Neural progenitor cell (in vitro differentiated cells): Measurements from ENCODE around the gene DUSP6. TPM values are rescaled to one million over a fixed set of nuclear protein-coding genes. Genes with fewer than 3 reads are reported as not detected.

Experiments
- DNase-seq: peaks from one replicate; pipeline ENCODE4 v3.0.0-alpha.2; 2016; ENCODE audit warnings: low spot score
- H2AFZ ChIP-seq: fragments of 200-600 bp; sonication (generic); replicated peaks from 2 replicates; pipeline ENCODE4 v1.6.1; 2016; ENCODE audit warnings: antibody characterized with exemption
- H3F3A ChIP-seq: fragments of 200-600 bp; sonication (generic); 2 replicates; pipeline ENCODE4 v1.6.1; 2016; ENCODE audit warnings: antibody characterized with exemption, low read depth
- H3K27ac ChIP-seq: fragments of 200-600 bp; sonication (generic); 2 replicates; pipeline ENCODE4 v1.5.1; 2016; ENCODE audit warnings: mild to moderate bottlenecking
- H3K27me3 ChIP-seq: fragments of 200-600 bp; sonication (generic); 2 replicates; pipeline ENCODE4 v1.6.1; 2016; ENCODE audit warnings: mild to moderate bottlenecking, moderate library complexity
- H3K36me3 ChIP-seq: fragments of 200-600 bp; sonication (generic); 2 replicates; pipeline ENCODE4 v1.5.1; 2016
- H3K4me1 ChIP-seq: fragments of 200-600 bp; sonication (generic); 2 replicates; pipeline ENCODE4 v1.6.1; 2016; ENCODE audit warnings: mixed run types
- H3K4me2 ChIP-seq: fragments of 200-600 bp; sonication (generic); 2 replicates; pipeline ENCODE4 v1.6.1; 2016
- H3K4me3 ChIP-seq: fragments of 200-600 bp; sonication (generic); 2 replicates; pipeline ENCODE4 v1.5.1; 2016
- H3K79me2 ChIP-seq: fragments of 200-600 bp; sonication (generic); 2 replicates; pipeline ENCODE4 v1.6.1; 2016; ENCODE audit warnings: low read depth
- H3K9ac ChIP-seq: fragments of 200-600 bp; sonication (generic); 2 replicates; pipeline ENCODE4 v1.6.1; 2016
- H3K9me3 ChIP-seq: fragments of 200-600 bp; sonication (generic); 2 replicates; pipeline ENCODE4 v1.5.1; 2016; ENCODE audit warnings: low read depth
- H4K20me1 ChIP-seq: fragments of 200-600 bp; sonication (generic); 2 replicates; pipeline ENCODE4 v1.6.1; 2016; ENCODE audit warnings: low read depth
- H3K27ac Mint-ChIP-seq: 3 replicates; pipeline ENCODE4 v1.8.0; 2021; ENCODE audit warnings: mixed read lengths
- H3K27me3 Mint-ChIP-seq: 2 replicates; pipeline ENCODE4 v1.8.0; 2022; ENCODE audit warnings: low read depth, mild to moderate bottlenecking, inconsistent platforms, moderate library complexity, mixed read lengths; ENCODE audit not compliant: insufficient read depth
- H3K36me3 Mint-ChIP-seq: 3 replicates; pipeline ENCODE4 v1.8.0; 2021; ENCODE audit warnings: mixed read lengths
- H3K4me1 Mint-ChIP-seq: 3 replicates; pipeline ENCODE4 v1.8.0; 2021; ENCODE audit warnings: mixed read lengths
- H3K4me3 Mint-ChIP-seq: 3 replicates; pipeline ENCODE4 v1.8.0; 2021; ENCODE audit warnings: mild to moderate bottlenecking, moderate library complexity, mixed read lengths
- H3K9me3 Mint-ChIP-seq: 3 replicates; pipeline ENCODE4 v1.8.0; 2020; ENCODE audit warnings: mixed read lengths
- CTCF ChIP-seq: fragments of 200-600 bp; sonication (generic); IDR thresholded peaks from 2 replicates; pipeline ENCODE4 v1.5.1; 2017; ENCODE audit warnings: antibody characterized with exemption, mild to moderate bottlenecking
- EZH2 ChIP-seq: fragments of 200-600 bp; sonication (generic); IDR thresholded peaks from 2 replicates; pipeline ENCODE4 v1.6.1; 2017; ENCODE audit warnings: antibody characterized with exemption, mild to moderate bottlenecking, moderate library complexity
- EZH2phosphoT487 ChIP-seq: fragments of 200-600 bp; sonication (generic); IDR thresholded peaks from 2 replicates; pipeline ENCODE4 v1.6.1; 2017; ENCODE audit warnings: antibody characterized with exemption
- total RNA-seq: library from RNA; depleted of rRNA; stranded (reverse); fragments of >200 nt; gene quantifications from 2 replicates; pipeline ENCODE4 v1.2.3, GENCODE V29; 2015; ENCODE audit warnings: low replicate concordance

DUSP6 gene
- total RNA-seq, 1 donor from 2014 or later = 12.5 TPM

GRCh38 chr12:89366676-89367364 lies 14.5 kb upstream of the DUSP6 start:
- Histone ChIP-seq H3K4me2 (no peak overlapping the region), H3K9ac (no peak overlapping the region), H3K79me2 (no peaks in the 10 kb centered on the region), H3K27me3 (no peaks in the 10 kb centered on the region), H4K20me1 (no peaks in the 10 kb centered on the region), H3K9me3 (no peaks in the 10 kb centered on the region), H2AFZ (no peak overlapping the region), H3K4me1 (no peaks in the 10 kb centered on the region), H3K36me3 (no peaks in the 10 kb centered on the region), H3F3A (no peaks in the 10 kb centered on the region), H3K27ac (no peak overlapping the region), H3K4me3 (no peak overlapping the region)
- peaks cover 26% of the 10 kb centered on the region for H3K4me1 Mint-ChIP-seq
- no peaks in the 10 kb centered on the region for H3K9me3 Mint-ChIP-seq
- H3K27ac Mint-ChIP-seq = no peak overlapping the region
- peaks cover 4% of the 10 kb centered on the region for H3K27me3 Mint-ChIP-seq
- H3K36me3 Mint-ChIP-seq = peaks cover 4% of the 10 kb centered on the region
- no peak for TF ChIP-seq EZH2
- no peak for TF ChIP-seq EZH2phosphoT487
- no peak for TF ChIP-seq CTCF
- no peak for DNase-seq
- no peak overlapping the region for H3K4me3 Mint-ChIP-seq

DNA sequence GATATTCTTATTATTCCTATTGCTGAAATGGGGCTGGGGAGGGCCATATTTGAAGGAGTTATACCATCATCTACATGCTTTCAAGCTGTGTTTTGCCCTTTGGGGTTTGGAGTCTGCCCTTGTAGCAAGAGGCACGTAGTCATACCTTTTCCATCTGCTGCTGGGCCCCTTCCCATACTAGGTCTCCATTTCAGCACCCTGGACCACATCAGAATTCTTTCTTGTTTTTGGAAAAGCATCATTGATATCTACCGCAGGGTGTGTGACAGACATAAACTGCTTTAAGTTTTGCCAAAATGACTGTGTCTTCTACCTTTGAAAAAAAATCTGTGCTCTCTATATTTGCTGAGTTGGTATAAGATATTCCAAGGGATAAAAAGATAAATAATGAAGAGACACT lies 12.3 kb upstream of the DUSP6 start:
- Mint-ChIP-seq H3K9me3 (peaks cover 3% of the 10 kb centered on the region), H3K36me3 (peaks cover 7% of the 10 kb centered on the region)

GRCh38 chr12:89364058-89364457 lies 11.8 kb upstream of the DUSP6 start:
- Histone ChIP-seq H3K9ac (no peak overlapping the region), H3K27me3 (peaks cover 10% of the 10 kb centered on the region), H3K4me1 (peaks cover 5% of the 10 kb centered on the region), H3K36me3 (no peaks in the 10 kb centered on the region), H3K79me2 (no peaks in the 10 kb centered on the region), H3K9me3 (no peaks in the 10 kb centered on the region), H3F3A (no peaks in the 10 kb centered on the region), H3K4me2 (no peak overlapping the region), H3K4me3 (no peak overlapping the region), H4K20me1 (no peaks in the 10 kb centered on the region), H2AFZ (no peak overlapping the region), H3K27ac (no peak overlapping the region)
- Mint-ChIP-seq H3K9me3 (peaks cover 3% of the 10 kb centered on the region), H3K36me3 (peaks cover 7% of the 10 kb centered on the region), H3K4me1 (peaks cover 25% of the 10 kb centered on the region), H3K27ac (no peak overlapping the region), H3K27me3 (no peaks in the 10 kb centered on the region), H3K4me3 (no peak overlapping the region)
- TF ChIP-seq EZH2 = no peak
- no peak for TF ChIP-seq EZH2phosphoT487
- no peak for TF ChIP-seq CTCF
- DNase-seq = no peak

More for the DNA sequence above, 12.3 kb upstream of the DUSP6 start:
- peaks cover 1% of the 10 kb centered on the region for H3K27me3 Mint-ChIP-seq
- H3K4me2 ChIP-seq = no peak overlapping the region
- no peaks in the 10 kb centered on the region for H4K20me1 ChIP-seq
- no peak overlapping the region for H2AFZ ChIP-seq
- no peak overlapping the region for H3K27ac Mint-ChIP-seq
- no peak overlapping the region for H3K4me3 Mint-ChIP-seq
- H3K9me3 ChIP-seq = no peaks in the 10 kb centered on the region
- H3F3A ChIP-seq = no peaks in the 10 kb centered on the region
- peaks cover 4% of the 10 kb centered on the region for H3K27me3 ChIP-seq
- peaks cover 4% of the 10 kb centered on the region for H3K4me1 ChIP-seq
- no peak overlapping the region for H3K4me3 ChIP-seq
- H3K4me1 Mint-ChIP-seq = peaks cover 25% of the 10 kb centered on the region
- DNase-seq = no peak
- no peaks in the 10 kb centered on the region for H3K79me2 ChIP-seq
- no peak overlapping the region for H3K27ac ChIP-seq
- H3K36me3 ChIP-seq = no peaks in the 10 kb centered on the region
- TF ChIP-seq EZH2phosphoT487 (no peak), EZH2 (no peak), CTCF (no peak)
- no peak overlapping the region for H3K9ac ChIP-seq
